CD14-positive monocyte (primary cell): ENCODE data around the gene RNF121. TPM values are rescaled to one million over a fixed set of nuclear protein-coding genes. Genes with fewer than 3 reads are reported as not detected.

ENCODE experiments used
- DNase-seq, 3 donors: peaks; one replicate each; pipeline ENCODE4 v3.0.0-alpha.2; 2011 to 2022
- H2AFZ ChIP-seq: 2 replicates; pipeline ENCODE4 v1.6.0; 2012; ENCODE audit warnings: mild to moderate bottlenecking, low read depth, low read length, inconsistent platforms; ENCODE audit not compliant: insufficient read depth, poor library complexity, severe bottlenecking
- H3K27ac ChIP-seq, 2 donors: 1 replicate in 1 of 2; 2 replicates in 1 of 2; pipeline ENCODE4 v1.5.1; 2012 to 2013; ENCODE audit warnings: low read length in 2 of 2, control low read depth in 1 of 2, inconsistent platforms in 1 of 2, low read depth in 1 of 2, mild to moderate bottlenecking in 1 of 2
- H3K27me3 ChIP-seq, 2 donors: one replicate each; pipeline versions ENCODE4 v1.6.0 to v1.6.1; 2011 to 2013; ENCODE audit warnings: low read length in 2 of 2; ENCODE audit not compliant: control insufficient read depth in 2 of 2, insufficient read depth in 2 of 2
- H3K36me3 ChIP-seq, 2 donors: replicated peaks in 1 of 2; 1 replicate in 1 of 2; 2 replicates in 1 of 2; pipeline versions ENCODE4 v1.5.1 to v1.6.1; 2012 to 2013; ENCODE audit warnings: low read length in 2 of 2, control low read depth in 1 of 2, inconsistent platforms in 1 of 2, mild to moderate bottlenecking in 1 of 2; ENCODE audit not compliant: insufficient read depth in 2 of 2, control insufficient read depth in 1 of 2
- H3K4me1 ChIP-seq, 2 donors: 1 replicate in 1 of 2; 2 replicates in 1 of 2; pipeline versions ENCODE4 v1.5.1 to v1.6.1; 2012 to 2013; ENCODE audit warnings: low read length in 2 of 2, control low read depth in 1 of 2, inconsistent platforms in 1 of 2, mild to moderate bottlenecking in 1 of 2, moderate library complexity in 1 of 2; ENCODE audit not compliant: insufficient read depth in 2 of 2, control insufficient read depth in 1 of 2
- H3K4me2 ChIP-seq: replicated peaks from 2 replicates; pipeline ENCODE3; 2012; ENCODE audit warnings: low read length, moderate library complexity, mild to moderate bottlenecking; ENCODE audit not compliant: poor library complexity, severe bottlenecking; ENCODE audit errors: extremely low read depth
- H3K4me3 ChIP-seq, 3 experiments: fragments of 200-600 bp in 1 of 3; sonication (generic) in 1 of 3; replicated peaks in 1 of 3; 1 replicate in 2 of 3; 2 replicates in 1 of 3; pipeline ENCODE4 v1.5.1; 2011 to 2013; ENCODE audit warnings: low read length in 3 of 3, mild to moderate bottlenecking in 3 of 3, control low read depth in 2 of 3, low read depth in 2 of 3, inconsistent platforms in 1 of 3, moderate library complexity in 1 of 3
- H3K79me2 ChIP-seq: 2 replicates; pipeline ENCODE4 v1.6.0; 2012; ENCODE audit warnings: mild to moderate bottlenecking, control low read depth, inconsistent platforms, low read length, moderate library complexity; ENCODE audit not compliant: insufficient read depth
- H3K9ac ChIP-seq: 2 replicates; pipeline ENCODE4 v1.6.0; 2017; ENCODE audit warnings: low read length, mild to moderate bottlenecking; ENCODE audit not compliant: insufficient read depth, poor library complexity, severe bottlenecking
- H3K9me3 ChIP-seq, 2 donors: replicated peaks in 1 of 2; 1 replicate in 1 of 2; 2 replicates in 1 of 2; pipeline versions ENCODE4 v1.5.1 to v1.6.1; 2012 to 2013; ENCODE audit warnings: low read length in 2 of 2, control low read depth in 1 of 2; ENCODE audit not compliant: control insufficient read depth in 1 of 2, insufficient read depth in 1 of 2
- H4K20me1 ChIP-seq: 2 replicates; pipeline ENCODE4 v1.6.0; 2012; ENCODE audit warnings: mild to moderate bottlenecking, low read length, control low read depth, moderate library complexity; ENCODE audit not compliant: insufficient read depth
- H3K27ac Mint-ChIP-seq, 7 donors: one replicate each; pipeline ENCODE4 v1.8.0; 2020; ENCODE audit warnings: mild to moderate bottlenecking in 7 of 7, mixed read lengths in 7 of 7, moderate library complexity in 6 of 7, inconsistent platforms in 2 of 7
- H3K27me3 Mint-ChIP-seq, 3 donors: one replicate each; pipeline ENCODE4 v1.8.0; 2021 to 2022; ENCODE audit warnings: low read depth in 3 of 3, mild to moderate bottlenecking in 3 of 3, mixed read lengths in 3 of 3, moderate library complexity in 3 of 3, inconsistent platforms in 1 of 3
- H3K36me3 Mint-ChIP-seq, 2 donors: one replicate each; pipeline ENCODE4 v1.8.0; 2020; ENCODE audit warnings: mixed read lengths in 2 of 2, inconsistent platforms in 1 of 2, mild to moderate bottlenecking in 1 of 2
- H3K4me1 Mint-ChIP-seq: one replicate; pipeline ENCODE4 v1.8.0; 2020; ENCODE audit warnings: mild to moderate bottlenecking, mixed read lengths
- H3K4me3 Mint-ChIP-seq, 2 donors: one replicate each; pipeline ENCODE4 v1.8.0; 2020; ENCODE audit warnings: mild to moderate bottlenecking in 2 of 2, mixed read lengths in 2 of 2, moderate library complexity in 1 of 2
- H3K9me3 Mint-ChIP-seq, 7 donors: one replicate each; pipeline ENCODE4 v1.8.0; 2020 to 2022; ENCODE audit warnings: mixed read lengths in 7 of 7, mild to moderate bottlenecking in 6 of 7, moderate library complexity in 6 of 7, inconsistent platforms in 2 of 7
- CTCF ChIP-seq: fragments of 200-600 bp; IDR thresholded peaks from one replicate; pipeline ENCODE4 v1.8.0; 2022; ENCODE audit warnings: antibody characterized with exemption, mild to moderate bottlenecking
- WGBS: methylation state at CpG from one replicate; pipeline ENCODE4 v1.1.5; 2013; ENCODE audit warnings: missing lambda C conversion rate; ENCODE audit not compliant: insufficient coverage; 5-methylcytosine and 5-hydroxymethylcytosine counted together
- intact Hi-C, 2 donors: fragments of 100-400 bp; cut with micrococcal nuclease; formaldehyde crosslinking; loops; one replicate each; pipeline versions ENCODE4 v1.15.0 to v1.15.1; 2023
- polyA plus RNA-seq, 3 donors: library from polyadenylated mRNA; depleted of rRNA in 1 of 3; unstranded in 2 of 3; stranded (reverse) in 1 of 3; fragments of 300-500 nt in 2 of 3; fragments of >200 nt in 1 of 3; fragmentation: Illumina TruSeq in 2 of 3; gene quantifications; 1 replicate in 2 of 3; 2 replicates in 1 of 3; pipeline ENCODE4 v1.2.3, GENCODE V29; 2012 to 2021

RNF121 gene
- polyA plus RNA-seq, 3 donors, result 7.7 to 25.2 (median 9.2) TPM

GRCh38 chr11:71986131-71986530, 57.3 kb downstream of the RNF121 start:
- H3K36me3 Mint-ChIP-seq, result peaks cover 43 to 47% of the 10 kb centered on the region in 2 donors
- peaks cover 14 to 41% of the 10 kb centered on the region in 2 donors for H3K36me3 ChIP-seq
- no peaks in the 10 kb centered on the region for H4K20me1 ChIP-seq
- WGBS, result 20% methylated on average over 1 of the region's 2 CpGs
- TF ChIP-seq CTCF, result no peak
- peak overlapping the region; percentile 9 for H3K4me2 ChIP-seq
- H3K4me1 ChIP-seq, result peaks cover 24 to 26% of the 10 kb centered on the region in 2 donors
- H3K9me3 ChIP-seq, result no peaks in the 10 kb centered on the region
- peak overlapping the region in 1 of 2 donors; percentile 13 for H3K4me3 Mint-ChIP-seq
- no peak overlapping the region for H3K4me3 ChIP-seq
- H3K27ac Mint-ChIP-seq, result peak overlapping the region; percentile 61 to 90 (median 78)
- H3K9me3 Mint-ChIP-seq, result no peaks in the 10 kb centered on the region
- no peaks in the 10 kb centered on the region for H3K27me3 ChIP-seq
- H3K79me2 ChIP-seq, result no peaks in the 10 kb centered on the region
- intact Hi-C loops, result no loop called here
- peak overlapping the region in 1 of 2 donors; percentile 79 for H3K27ac ChIP-seq
- peak in 2 of 3 donors; percentile 50 to 55 for DNase-seq
- peaks cover 21% of the 10 kb centered on the region for H3K4me1 Mint-ChIP-seq
- peaks cover 0 to 2% (median 0%) of the 10 kb centered on the region in 3 donors for H3K27me3 Mint-ChIP-seq
- no peak overlapping the region for H3K9ac ChIP-seq
- H2AFZ ChIP-seq, result peak overlapping the region; percentile 52

- peaks cover 33 to 37% of the 10 kb centered on the region in 2 donors for H3K36me3 Mint-ChIP-seq
These were observed 58.7 kb downstream of the RNF121 start for GRCh38 chr11:71987521-71987920.

More at GRCh38 chr11:71987521-71987920, 58.7 kb downstream of the RNF121 start:
- Histone ChIP-seq H3K9ac (no peak overlapping the region), H3K4me2 (no peak overlapping the region), H2AFZ (no peak overlapping the region), H3K27ac (no peak overlapping the region), H3K4me1 (peaks cover 38 to 40% of the 10 kb centered on the region in 2 donors), H4K20me1 (no peaks in the 10 kb centered on the region), H3K27me3 (no peaks in the 10 kb centered on the region), H3K79me2 (no peaks in the 10 kb centered on the region), H3K36me3 (peaks cover 14 to 36% of the 10 kb centered on the region in 2 donors), H3K9me3 (no peaks in the 10 kb centered on the region), H3K4me3 (no peak overlapping the region)
- intact Hi-C loops, result no loop called here
- no CpG with 5 or more reads among the region's 2 CpGs for WGBS
- Mint-ChIP-seq H3K27ac (no peak overlapping the region), H3K4me3 (no peak overlapping the region), H3K27me3 (peaks cover 0 to 2% (median 0%) of the 10 kb centered on the region in 3 donors), H3K9me3 (no peaks in the 10 kb centered on the region), H3K4me1 (peaks cover 35% of the 10 kb centered on the region)
- no peak for DNase-seq
- TF ChIP-seq CTCF, result no peak
